GM12878 (cell line): ENCODE data around the gene P4HTM. TPM values are rescaled to one million over a fixed set of nuclear protein-coding genes. Genes with fewer than 3 reads are reported as not detected.

ENCODE experiments used
- ATAC-seq: fragments of 200-7000 bp; cut with Tn5 transposase; 3 replicates; pipeline ENCODE4 v1.9.1; 2020; ENCODE audit warnings: mild to moderate bottlenecking, moderate library complexity
- BruUV-seq: library from RNA; stranded (reverse); fragments of 400-500 nt; replicated peaks from 2 replicates; lab custom pipeline; 2021; lab: Mats Ljungman, UMichigan
- CTCF ChIA-PET: fragments of 300-600 bp; sonication (Branson Sonifier 250); formaldehyde crosslinking; extraction: SDS; loops from one replicate; lab custom pipeline; 2021; ENCODE audit warnings: inconsistent platforms; lab: Yijun Ruan, JAX
- POLR2A ChIA-PET: fragments of 350-600 bp; formaldehyde crosslinking; extraction: SDS; loops from one replicate; lab custom pipeline; 2021; ENCODE audit warnings: inconsistent platforms; lab: Charles Lee
- RAD21 ChIA-PET: fragments of 300-600 bp; sonication (Branson Sonifier 250); formaldehyde crosslinking; loops from one replicate; lab custom pipeline; 2023; ENCODE audit warnings: antibody characterized with exemption; ENCODE audit not compliant: unreplicated experiment; lab: Charles Lee
- SMC1A ChIA-PET: fragments of 300-600 bp; sonication (Branson Sonifier 250); formaldehyde crosslinking; loops from one replicate; lab custom pipeline; 2023; ENCODE audit not compliant: unreplicated experiment, uncharacterized antibody; lab: Charles Lee
- DNase-seq: peaks from one replicate; pipeline ENCODE4 v3.0.0-alpha.2; 2011; ENCODE audit warnings: low read depth, low spot score
- FAIRE-seq: peaks from 3 replicates; lab custom pipeline; 2011; peaks lifted over from hg19 to GRCh38; lab: Jason Lieb, UNC
- H2AFZ ChIP-seq: 2 replicates; pipeline ENCODE4 v1.6.0; 2011; ENCODE audit warnings: low read depth, low read length, control low read depth; ENCODE audit not compliant: control insufficient read depth
- H3K27ac ChIP-seq: 2 replicates; pipeline ENCODE4 v1.5.1; 2011; ENCODE audit warnings: control low read depth; ENCODE audit not compliant: control insufficient read depth, insufficient read depth
- H3K27me3 ChIP-seq, 2 experiments: replicated peaks in 1 of 2; 2 replicates each; pipeline versions ENCODE4 v1.6.0 to v1.6.1; 2011; ENCODE audit warnings: low read length in 1 of 2; ENCODE audit not compliant: control insufficient read depth in 2 of 2, insufficient read depth in 2 of 2
- H3K36me3 ChIP-seq, 2 experiments: 2 replicates each; pipeline ENCODE4 v1.5.1; 2011; ENCODE audit warnings: low read length in 1 of 2; ENCODE audit not compliant: control insufficient read depth in 2 of 2, insufficient read depth in 2 of 2
- H3K4me1 ChIP-seq: 2 replicates; pipeline ENCODE4 v1.6.1; 2011; ENCODE audit warnings: mild to moderate bottlenecking, low read length, moderate library complexity, mixed read lengths; ENCODE audit not compliant: control insufficient read depth, insufficient read depth
- H3K4me2 ChIP-seq: 2 replicates; pipeline ENCODE4 v1.6.0; 2011; ENCODE audit warnings: control low read depth; ENCODE audit not compliant: control insufficient read depth, insufficient read depth
- H3K4me3 ChIP-seq: fragments of 200-600 bp; sonication (generic); 2 replicates; pipeline ENCODE4 v1.5.1; 2016
- H3K79me2 ChIP-seq: 2 replicates; pipeline ENCODE4 v1.6.0; 2011; ENCODE audit warnings: low read length; ENCODE audit not compliant: control insufficient read depth, insufficient read depth
- H3K9ac ChIP-seq: 2 replicates; pipeline ENCODE4 v1.8.0; 2011; ENCODE audit warnings: low read length, control low read depth, mixed read lengths; ENCODE audit not compliant: control insufficient read depth, insufficient read depth
- H3K9me3 ChIP-seq: replicated peaks from 3 replicates; pipeline ENCODE4 v1.5.1; 2011; ENCODE audit warnings: mild to moderate bottlenecking, low read length; ENCODE audit not compliant: control insufficient read depth, insufficient read depth
- H4K20me1 ChIP-seq: 2 replicates; pipeline ENCODE4 v1.6.0; 2011; ENCODE audit not compliant: control insufficient read depth, insufficient read depth
- BHLHE40 ChIP-seq, 2 experiments: fragments of 450-650 bp in 1 of 2; IDR thresholded peaks; 2 replicates each; pipeline ENCODE4 v1.6.1; 2011 to 2017; ENCODE audit warnings: low read depth in 2 of 2, borderline replicate concordance in 1 of 2, improper control_type of control experiment in 1 of 2, low read length in 1 of 2, mild to moderate bottlenecking in 1 of 2
- BMI1 ChIP-seq: fragments of 450-650 bp; IDR thresholded peaks from 2 replicates; pipeline ENCODE4 v1.6.1; 2016; ENCODE audit warnings: mild to moderate bottlenecking, moderate library complexity, borderline replicate concordance
- CBX5 ChIP-seq: sonication (generic); IDR thresholded peaks from 2 replicates; pipeline ENCODE4 v1.6.1; 2016; ENCODE audit warnings: low read depth, moderate library complexity, mild to moderate bottlenecking, inconsistent platforms
- JUND ChIP-seq: IDR thresholded peaks from 2 replicates; pipeline ENCODE4 v1.6.1; 2012; ENCODE audit warnings: low read depth, mild to moderate bottlenecking, low read length, improper control_type of control experiment, moderate library complexity
- MXI1 ChIP-seq: fragments of 150-350 bp; IDR thresholded peaks from 2 replicates; pipeline ENCODE4 v1.6.1; 2011; ENCODE audit warnings: low read depth, mild to moderate bottlenecking, inconsistent platforms, low read length, improper control_type of control experiment
- NR2C2 ChIP-seq: IDR thresholded peaks from 2 replicates; pipeline ENCODE4 v1.6.1; 2011; ENCODE audit warnings: borderline replicate concordance, low read depth; ENCODE audit not compliant: control insufficient read depth, insufficient read length
- POU2F2 ChIP-seq: IDR thresholded peaks from 3 replicates; pipeline ENCODE4 v1.6.1; 2011; ENCODE audit warnings: low read depth, mild to moderate bottlenecking, low read length, borderline replicate concordance
- RAD21 ChIP-seq: IDR thresholded peaks from 2 replicates; pipeline ENCODE4 v1.6.1; 2011; ENCODE audit warnings: mild to moderate bottlenecking, low read depth, low read length, moderate library complexity; ENCODE audit not compliant: insufficient read depth
- SREBF1 ChIP-seq: IDR thresholded peaks from 2 replicates; pipeline ENCODE4 v1.6.1; 2012; ENCODE audit warnings: mild to moderate bottlenecking, low read length
- TAF1 ChIP-seq: IDR thresholded peaks from 2 replicates; pipeline ENCODE4 v1.6.1; 2011; ENCODE audit warnings: mild to moderate bottlenecking, low read depth, low read length, borderline replicate concordance
- WGBS: methylation state at CpG from one replicate; pipeline ENCODE4 v1.1.6; 2016; ENCODE audit warnings: low lambda C conversion rate; ENCODE audit not compliant: insufficient replicate concordance, insufficient coverage; ENCODE audit errors: missing lambda C conversion rate; 5-methylcytosine and 5-hydroxymethylcytosine counted together
- in situ Hi-C: fragments of 300-500 bp; cut with MboI; formaldehyde crosslinking; loops from 9 replicates; pipeline ENCODE4 v1.14.3; 2018; ENCODE audit warnings: mixed read lengths
- intact Hi-C: fragments of 100-400 bp; cut with micrococcal nuclease; formaldehyde crosslinking; loops from one replicate; pipeline ENCODE4 v1.14.2; 2022; ENCODE audit not compliant: unreplicated experiment
- polyA plus RNA-seq, 11 experiments: library from polyadenylated mRNA; depleted of rRNA in 4 of 11; unstranded in 6 of 11; stranded (reverse) in 5 of 11; fragments of >200 nt; fragmentation: Nextera tagmentation in 4 of 11; fragmentation: Illumina TruSeq in 1 of 11; extraction: Ambion mirVana in 4 of 11; extraction: Trizol in 1 of 11; gene quantifications; 1 replicate in 1 of 11; 2 replicates in 10 of 11; pipeline versions ENCODE4 v1.2.1 to v1.2.3, GENCODE V29; 2011 to 2016; ENCODE audit warnings: inconsistent platforms in 2 of 11, missing spikeins in 2 of 11, low read depth in 1 of 11
- total RNA-seq, 4 experiments: library from RNA; depleted of rRNA in 3 of 4; stranded (reverse); fragments of >200 nt in 3 of 4; fragmentation: Illumina TruSeq in 1 of 4; extraction: Trizol in 1 of 4; gene quantifications; 2 replicates each; pipeline versions ENCODE4 v1.2.1 to v1.2.3, GENCODE V29; 2013 to 2021
- TF ChIP-seq, protein P1 (sequence below): IDR thresholded peaks from 2 replicates; pipeline ENCODE4 v1.6.1; 2011; ENCODE audit warnings: low read depth, mild to moderate bottlenecking, low read length, moderate library complexity, borderline replicate concordance; ENCODE audit errors: extremely low read depth
- TF ChIP-seq, protein P2 (sequence below): IDR thresholded peaks from 2 replicates; pipeline ENCODE4 v1.6.1; 2012; ENCODE audit warnings: mild to moderate bottlenecking, low read depth, low read length
- TF ChIP-seq, protein P3 (sequence below): fragments of 450-650 bp; formaldehyde crosslinking; IDR thresholded peaks from 2 replicates; pipeline ENCODE4 v1.5.0; 2022; ENCODE audit warnings: mild to moderate bottlenecking, missing genetic modification characterization

Gene P4HTM
- total and polyA plus RNA-seq, 10 of the 15 experiments (the other 5 are each of a cell fraction or from before 2014, with no cell fraction given) = 0.76 to 28.8 (median 22.9) TPM

DNA sequence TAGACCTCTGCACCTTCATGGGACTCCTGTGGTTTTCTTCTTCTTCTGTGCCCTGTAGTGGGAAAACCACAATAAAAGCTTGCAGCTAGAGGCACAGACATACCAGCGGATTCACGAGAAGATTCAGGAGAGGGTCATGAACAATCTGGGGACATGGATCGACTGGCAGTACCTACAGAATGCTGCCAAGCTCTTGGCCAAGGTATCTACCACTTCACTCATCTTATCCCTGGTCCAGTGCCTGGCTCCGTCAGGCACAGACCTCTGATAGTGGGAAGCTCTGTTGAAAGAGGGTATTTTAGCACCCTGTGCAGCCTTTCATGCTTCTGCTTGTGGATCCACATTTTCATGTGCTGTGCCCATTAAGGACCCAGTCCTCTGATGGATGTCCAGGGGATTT, 9.7 kb upstream of the P4HTM start:
- H3K4me1 ChIP-seq = no peaks in the 10 kb centered on the region
- intact Hi-C loops (no loop called here), in situ Hi-C loops (no loop called here)
- no peaks in the 10 kb centered on the region for H3K9me3 ChIP-seq
- ChIA-PET SMC1A (no interaction called here), CTCF (no interaction called here), RAD21 (no interaction called here), POLR2A (interaction anchor here (0.7 kb wide), 1 partner anchor 779 kb away, joined by 6 read pairs; no protein-coding TSS in a partner anchor)
- H3K9ac ChIP-seq = no peak overlapping the region
- FAIRE-seq = no peak
- no peak overlapping the region for H2AFZ ChIP-seq
- BruUV-seq = no TSS peak
- H3K36me3 ChIP-seq = peaks cover 31 to 37% of the 10 kb centered on the region in 2 experiments
- ATAC-seq = no peak
- no peak overlapping the region for H3K4me2 ChIP-seq
- no peaks in the 10 kb centered on the region for H4K20me1 ChIP-seq
- H3K27me3 ChIP-seq = no peaks in the 10 kb centered on the region
- H3K79me2 ChIP-seq = no peaks in the 10 kb centered on the region
- WGBS = 100% methylated on average over 4 of the region's 4 CpGs
- no peak overlapping the region for H3K4me3 ChIP-seq
- no peak for DNase-seq
- no peak overlapping the region for H3K27ac ChIP-seq
- TF ChIP-seq, protein P1, sequence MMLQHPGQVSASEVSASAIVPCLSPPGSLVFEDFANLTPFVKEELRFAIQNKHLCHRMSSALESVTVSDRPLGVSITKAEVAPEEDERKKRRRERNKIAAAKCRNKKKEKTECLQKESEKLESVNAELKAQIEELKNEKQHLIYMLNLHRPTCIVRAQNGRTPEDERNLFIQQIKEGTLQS = no peak
- TF ChIP-seq, protein P2, sequence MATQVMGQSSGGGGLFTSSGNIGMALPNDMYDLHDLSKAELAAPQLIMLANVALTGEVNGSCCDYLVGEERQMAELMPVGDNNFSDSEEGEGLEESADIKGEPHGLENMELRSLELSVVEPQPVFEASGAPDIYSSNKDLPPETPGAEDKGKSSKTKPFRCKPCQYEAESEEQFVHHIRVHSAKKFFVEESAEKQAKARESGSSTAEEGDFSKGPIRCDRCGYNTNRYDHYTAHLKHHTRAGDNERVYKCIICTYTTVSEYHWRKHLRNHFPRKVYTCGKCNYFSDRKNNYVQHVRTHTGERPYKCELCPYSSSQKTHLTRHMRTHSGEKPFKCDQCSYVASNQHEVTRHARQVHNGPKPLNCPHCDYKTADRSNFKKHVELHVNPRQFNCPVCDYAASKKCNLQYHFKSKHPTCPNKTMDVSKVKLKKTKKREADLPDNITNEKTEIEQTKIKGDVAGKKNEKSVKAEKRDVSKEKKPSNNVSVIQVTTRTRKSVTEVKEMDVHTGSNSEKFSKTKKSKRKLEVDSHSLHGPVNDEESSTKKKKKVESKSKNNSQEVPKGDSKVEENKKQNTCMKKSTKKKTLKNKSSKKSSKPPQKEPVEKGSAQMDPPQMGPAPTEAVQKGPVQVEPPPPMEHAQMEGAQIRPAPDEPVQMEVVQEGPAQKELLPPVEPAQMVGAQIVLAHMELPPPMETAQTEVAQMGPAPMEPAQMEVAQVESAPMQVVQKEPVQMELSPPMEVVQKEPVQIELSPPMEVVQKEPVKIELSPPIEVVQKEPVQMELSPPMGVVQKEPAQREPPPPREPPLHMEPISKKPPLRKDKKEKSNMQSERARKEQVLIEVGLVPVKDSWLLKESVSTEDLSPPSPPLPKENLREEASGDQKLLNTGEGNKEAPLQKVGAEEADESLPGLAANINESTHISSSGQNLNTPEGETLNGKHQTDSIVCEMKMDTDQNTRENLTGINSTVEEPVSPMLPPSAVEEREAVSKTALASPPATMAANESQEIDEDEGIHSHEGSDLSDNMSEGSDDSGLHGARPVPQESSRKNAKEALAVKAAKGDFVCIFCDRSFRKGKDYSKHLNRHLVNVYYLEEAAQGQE = no peak
- TF ChIP-seq BMI1 = no peak
- no peak for TF ChIP-seq NR2C2
- TF ChIP-seq, protein P3, sequence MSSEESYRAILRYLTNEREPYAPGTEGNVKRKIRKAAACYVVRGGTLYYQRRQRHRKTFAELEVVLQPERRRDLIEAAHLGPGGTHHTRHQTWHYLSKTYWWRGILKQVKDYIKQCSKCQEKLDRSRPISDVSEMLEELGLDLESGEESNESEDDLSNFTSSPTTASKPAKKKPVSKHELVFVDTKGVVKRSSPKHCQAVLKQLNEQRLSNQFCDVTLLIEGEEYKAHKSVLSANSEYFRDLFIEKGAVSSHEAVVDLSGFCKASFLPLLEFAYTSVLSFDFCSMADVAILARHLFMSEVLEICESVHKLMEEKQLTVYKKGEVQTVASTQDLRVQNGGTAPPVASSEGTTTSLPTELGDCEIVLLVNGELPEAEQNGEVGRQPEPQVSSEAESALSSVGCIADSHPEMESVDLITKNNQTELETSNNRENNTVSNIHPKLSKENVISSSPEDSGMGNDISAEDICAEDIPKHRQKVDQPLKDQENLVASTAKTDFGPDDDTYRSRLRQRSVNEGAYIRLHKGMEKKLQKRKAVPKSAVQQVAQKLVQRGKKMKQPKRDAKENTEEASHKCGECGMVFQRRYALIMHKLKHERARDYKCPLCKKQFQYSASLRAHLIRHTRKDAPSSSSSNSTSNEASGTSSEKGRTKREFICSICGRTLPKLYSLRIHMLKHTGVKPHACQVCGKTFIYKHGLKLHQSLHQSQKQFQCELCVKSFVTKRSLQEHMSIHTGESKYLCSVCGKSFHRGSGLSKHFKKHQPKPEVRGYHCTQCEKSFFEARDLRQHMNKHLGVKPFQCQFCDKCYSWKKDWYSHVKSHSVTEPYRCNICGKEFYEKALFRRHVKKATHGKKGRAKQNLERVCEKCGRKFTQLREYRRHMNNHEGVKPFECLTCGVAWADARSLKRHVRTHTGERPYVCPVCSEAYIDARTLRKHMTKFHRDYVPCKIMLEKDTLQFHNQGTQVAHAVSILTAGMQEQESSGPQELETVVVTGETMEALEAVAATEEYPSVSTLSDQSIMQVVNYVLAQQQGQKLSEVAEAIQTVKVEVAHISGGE (CRISPR knock-in tag) = no peak
- TF ChIP-seq BHLHE40 (IDR thresholded peaks at IDR 0.05; ENCODE audit: borderline replicate concordance in 1 of 2, low read depth in 2 of 2, low read length in 1 of 2) = no peak
- no peak for TF ChIP-seq CBX5
- no peak for TF ChIP-seq JUND
- no peak for TF ChIP-seq POU2F2
- no peak for TF ChIP-seq TAF1
- no peak for TF ChIP-seq RAD21
- TF ChIP-seq SREBF1 = no peak
- TF ChIP-seq MXI1 = no peak
